AG10803 (cell line): Measurements from ENCODE around the gene ADA.

Experiments
- DNase-seq: peaks from one replicate; pipeline ENCODE4 v3.0.0; 2010; ENCODE audit warnings: low read depth
- H3K4me3 ChIP-seq: 2 replicates; pipeline ENCODE4 v1.5.1; 2011; ENCODE audit warnings: mild to moderate bottlenecking, low read length, control low read depth
- CTCF ChIP-seq: conservative IDR thresholded peaks from 2 replicates; pipeline ENCODE4 v1.5.1; 2011; ENCODE audit warnings: mild to moderate bottlenecking, low read length, control low read depth, inconsistent platforms

The ADA gene

GRCh38 chr20:44598423-44599305 is 52.8 kb downstream of the ADA start:
- DNase-seq, result peak; percentile 35
- no peak for TF ChIP-seq CTCF
- H3K4me3 ChIP-seq, result no peak overlapping the region

- no peak for DNase-seq
- no peak for TF ChIP-seq CTCF
- no peak overlapping the region for H3K4me3 ChIP-seq
These were observed 53.6 kb downstream of the ADA start for GRCh38 chr20:44597930-44598329.

GRCh38 chr20:44597516-44597915 is 54.0 kb downstream of the ADA start:
- no peak overlapping the region for H3K4me3 ChIP-seq
- DNase-seq, result no peak
- TF ChIP-seq CTCF, result no peak

GRCh38 chr20:44596876-44597275 is 54.6 kb downstream of the ADA start:
- H3K4me3 ChIP-seq, result no peak overlapping the region
- no peak for TF ChIP-seq CTCF
- no peak for DNase-seq

GRCh38 chr20:44596010-44596409 is 55.5 kb downstream of the ADA start:
- no peak for TF ChIP-seq CTCF
- DNase-seq, result no peak
- H3K4me3 ChIP-seq, result no peak overlapping the region

GRCh38 chr20:44594730-44595129 is 56.8 kb downstream of the ADA start:
- DNase-seq, result peak; percentile 78
- TF ChIP-seq CTCF, result no peak
- H3K4me3 ChIP-seq, result no peak overlapping the region

- no peak for DNase-seq
- no peak overlapping the region for H3K4me3 ChIP-seq
- TF ChIP-seq CTCF, result no peak
These were observed 57.7 kb downstream of the ADA start for GRCh38 chr20:44593751-44594150.
